ENCODE measurements around the gene HERPUD2.

Gene HERPUD2, protein sequence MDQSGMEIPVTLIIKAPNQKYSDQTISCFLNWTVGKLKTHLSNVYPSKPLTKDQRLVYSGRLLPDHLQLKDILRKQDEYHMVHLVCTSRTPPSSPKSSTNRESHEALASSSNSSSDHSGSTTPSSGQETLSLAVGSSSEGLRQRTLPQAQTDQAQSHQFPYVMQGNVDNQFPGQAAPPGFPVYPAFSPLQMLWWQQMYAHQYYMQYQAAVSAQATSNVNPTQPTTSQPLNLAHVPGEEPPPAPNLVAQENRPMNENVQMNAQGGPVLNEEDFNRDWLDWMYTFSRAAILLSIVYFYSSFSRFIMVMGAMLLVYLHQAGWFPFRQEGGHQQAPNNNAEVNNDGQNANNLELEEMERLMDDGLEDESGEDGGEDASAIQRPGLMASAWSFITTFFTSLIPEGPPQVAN

GRCh38 chr7:35694784-35695472, at the start of gene HERPUD2:
Gene HERPUD2 (minus strand): TSS chr7:35695135. CDS start chr7:35694330, 805 bp downstream.
- H3K27ac ChIP-seq (ENCODE audit: low read depth, low read length) = 0 out of 2 replicates have a peak within 1 kb of the TSS, but pooled peaks have one; percentile 3
- TF ChIP-seq EZH2phosphoT487 (conservative IDR thresholded peaks at IDR 0.05; ENCODE audit: low read length) (no peak), CTCF (IDR thresholded peaks at IDR 0.05; ENCODE audit: insufficient read depth, low read length, poor library complexity, severe bottlenecking) (no peak)
- H3K4me3 ChIP-seq (ENCODE audit: insufficient read depth, low read length, poor library complexity, severe bottlenecking) = peak within 1 kb of the TSS; percentile 89
- no peaks in the 10 kb centered on the region for H3K9me3 ChIP-seq (ENCODE audit: insufficient read depth, low read length)
- H3K79me2 ChIP-seq (ENCODE audit: insufficient read depth, low read length) = no peaks in the 10 kb centered on the region
- H3K27me3 ChIP-seq (ENCODE audit: low read length) = no peaks in the 10 kb centered on the region
- peak within 1 kb of the TSS; percentile 71 for H3K4me2 ChIP-seq (ENCODE audit: low read depth, low read length, poor library complexity, severe bottlenecking)
- no peaks in the 10 kb centered on the region for H3K36me3 ChIP-seq (ENCODE audit: low read length)
- peak within 1 kb of the TSS; percentile 92 for H3K9ac ChIP-seq (ENCODE audit: low read length)
- H2AFZ ChIP-seq (ENCODE audit: low read depth, low read length, severe bottlenecking) = peak within 1 kb of the TSS; percentile 90
- no peaks in the 10 kb centered on the region for H4K20me1 ChIP-seq (ENCODE audit: low read depth, low read length)
- H3K9me2 ChIP-seq (replicated peaks; ENCODE audit: insufficient read depth, low read length) = no peaks in the 10 kb centered on the region
- peaks cover 13% of the 10 kb centered on the region; the same call in 1 of the 2 replicates for H3F3A ChIP-seq (ENCODE audit: insufficient read depth)

- H2AFZ ChIP-seq (ENCODE audit: low read depth, low read length, severe bottlenecking) = no peak overlapping the region
- H3K27ac ChIP-seq (ENCODE audit: low read depth, low read length) = no peak overlapping the region
- H3K79me2 ChIP-seq (ENCODE audit: insufficient read depth, low read length) = no peaks in the 10 kb centered on the region
- no peaks in the 10 kb centered on the region for H3K36me3 ChIP-seq (ENCODE audit: low read length)
- H3K27me3 ChIP-seq (ENCODE audit: low read length) = no peaks in the 10 kb centered on the region
- TF ChIP-seq EZH2phosphoT487 (conservative IDR thresholded peaks at IDR 0.05; ENCODE audit: low read length) = no peak
- no peak for TF ChIP-seq CTCF (IDR thresholded peaks at IDR 0.05; ENCODE audit: insufficient read depth, low read length, poor library complexity, severe bottlenecking)
- H3F3A ChIP-seq (ENCODE audit: insufficient read depth) = no peaks in the 10 kb centered on the region
- no peaks in the 10 kb centered on the region for H3K9me2 ChIP-seq (replicated peaks; ENCODE audit: insufficient read depth, low read length)
- H3K4me3 ChIP-seq (ENCODE audit: insufficient read depth, low read length, poor library complexity, severe bottlenecking) = no peak overlapping the region
- no peaks in the 10 kb centered on the region for H3K9me3 ChIP-seq (ENCODE audit: insufficient read depth, low read length)
- H3K9ac ChIP-seq (ENCODE audit: low read length) = no peak overlapping the region
- no peaks in the 10 kb centered on the region for H4K20me1 ChIP-seq (ENCODE audit: low read depth, low read length)
- H3K4me2 ChIP-seq (ENCODE audit: low read depth, low read length, poor library complexity, severe bottlenecking) = no peak overlapping the region
Measured at GRCh38 chr7:35738889-35739288, 44.0 kb upstream of the HERPUD2 start.

DNA sequence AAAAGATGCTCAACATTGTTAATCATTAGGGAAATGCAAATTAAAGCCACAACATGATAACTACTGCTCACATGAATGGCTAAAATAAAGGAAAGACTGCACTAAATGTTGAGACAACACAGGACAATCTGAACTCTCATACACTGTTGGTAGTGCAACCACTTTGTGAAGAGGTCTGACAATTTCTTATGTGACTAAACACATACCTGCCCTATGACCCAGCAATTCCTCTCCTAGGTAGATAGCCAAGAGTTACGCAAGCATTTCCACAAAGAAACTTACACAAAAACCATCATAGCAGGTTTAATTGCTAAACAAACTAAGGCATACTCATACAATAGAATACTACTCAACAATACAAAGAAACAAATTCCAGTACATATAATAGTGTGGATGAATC, 41.8 kb upstream of the HERPUD2 start:
- no peak overlapping the region for H2AFZ ChIP-seq (ENCODE audit: low read depth, low read length, severe bottlenecking)
- TF ChIP-seq EZH2phosphoT487 (conservative IDR thresholded peaks at IDR 0.05; ENCODE audit: low read length) (no peak), CTCF (IDR thresholded peaks at IDR 0.05; ENCODE audit: insufficient read depth, low read length, poor library complexity, severe bottlenecking) (no peak)
- no peak overlapping the region for H3K9ac ChIP-seq (ENCODE audit: low read length)

More for the DNA sequence above, 41.8 kb upstream of the HERPUD2 start:
- no peaks in the 10 kb centered on the region for H3K79me2 ChIP-seq (ENCODE audit: insufficient read depth, low read length)
- H3K9me2 ChIP-seq (replicated peaks; ENCODE audit: insufficient read depth, low read length) = no peaks in the 10 kb centered on the region
- no peaks in the 10 kb centered on the region for H4K20me1 ChIP-seq (ENCODE audit: low read depth, low read length)
- no peaks in the 10 kb centered on the region for H3K36me3 ChIP-seq (ENCODE audit: low read length)
- H3K4me2 ChIP-seq (ENCODE audit: low read depth, low read length, poor library complexity, severe bottlenecking) = no peak overlapping the region
- H3K27me3 ChIP-seq (ENCODE audit: low read length) = no peaks in the 10 kb centered on the region
- H3K4me3 ChIP-seq (ENCODE audit: insufficient read depth, low read length, poor library complexity, severe bottlenecking) = no peak overlapping the region
- H3F3A ChIP-seq (ENCODE audit: insufficient read depth) = no peaks in the 10 kb centered on the region
- H3K27ac ChIP-seq (ENCODE audit: low read depth, low read length) = no peak overlapping the region
- H3K9me3 ChIP-seq (ENCODE audit: insufficient read depth, low read length) = no peaks in the 10 kb centered on the region
